ENCODE data around the gene HIC1. TPM values are rescaled to one million over a fixed set of nuclear protein-coding genes. Genes with fewer than 3 reads are reported as not detected.

Gene HIC1
- total and polyA plus RNA-seq, 2 of the 4 experiments (the other 2 are of a cell fraction), result 10.4 to 23.0 TPM

- Histone ChIP-seq H3K79me1 (ENCODE audit: low read depth in 1 of 2, low read length in 2 of 2) (peaks cover 0 to 14% of the 10 kb centered on the region in 2 experiments; a peak in 2 of 4 replicates), H2BK20ac (ENCODE audit: low read depth, low read length) (no peak overlapping the region), H4K5ac (ENCODE audit: low read depth, low read length) (no peak overlapping the region), H4K20me1 (ENCODE audit: insufficient read depth, low read length) (peaks cover 15% of the 10 kb centered on the region; the same call in 1 of the 2 replicates), H3K9me1 (ENCODE audit: insufficient read depth, low read length) (no peaks in the 10 kb centered on the region), H2AFZ (replicated peaks; ENCODE audit: low read length, poor library complexity) (peak overlapping the region; percentile 67), H3K56ac (ENCODE audit: extremely low read depth, insufficient read depth, low read length) (no peak overlapping the region), H3K9ac (ENCODE audit: low read depth, low read length) (no peak overlapping the region), H4K91ac (ENCODE audit: insufficient read depth, low read depth, low read length) (no peak overlapping the region), H3K4me1 (ENCODE audit: control insufficient read depth, insufficient read depth, low read length) (peaks cover 11% of the 10 kb centered on the region), H3K27me3 (ENCODE audit: control insufficient read depth, insufficient read depth, low read length) (no peaks in the 10 kb centered on the region), H3K9me3 (ENCODE audit: control insufficient read depth, insufficient read depth, low read length) (no peaks in the 10 kb centered on the region), H3K4me2 (ENCODE audit: low read depth, low read length) (no peak overlapping the region), H3K23ac (ENCODE audit: low read depth, low read length) (0 out of 2 replicates have a peak overlapping the region, but pooled peaks have one; percentile 4), H3K18ac (ENCODE audit: low read depth, low read length) (no peak overlapping the region), H2BK120ac (ENCODE audit: low read depth, low read length) (0 out of 2 replicates have a peak overlapping the region, but pooled peaks have one; percentile 15), H3K4ac (ENCODE audit: low read depth, low read length) (no peak overlapping the region), H2AK5ac (ENCODE audit: low read depth, low read length) (peak overlapping the region; percentile 24; the same call in 1 of the 2 replicates), H2AK9ac (replicated peaks; ENCODE audit: low read depth, low read length, poor library complexity) (peak overlapping the region; percentile 70), H3K36me3 (ENCODE audit: control insufficient read depth, insufficient read depth, low read length) (no peaks in the 10 kb centered on the region), H4K8ac (ENCODE audit: low read depth in 2 of 2, low read length in 2 of 2) (no peak overlapping the region), H2BK15ac (ENCODE audit: low read depth, low read length) (no peak overlapping the region), H3K4me3 (ENCODE audit: insufficient read depth, low read depth, low read length) (no peak overlapping the region), H3K14ac (replicated peaks; ENCODE audit: low read depth, low read length) (no peak overlapping the region), H2BK5ac (ENCODE audit: low read depth, low read length, poor library complexity, severe bottlenecking) (no peak overlapping the region), H3K27ac (ENCODE audit: insufficient read depth, low read length) (no peak overlapping the region)
- CTCF ChIA-PET, result no interaction called here
- no TSS peak for BruUV-seq (replicated peaks)
- 27% methylated on average over 20 of the region's 81 CpGs; no CpG with 5 or more reads in 1 of the 2 experiments for WGBS, 2 experiments (ENCODE audit: extremely low coverage in 2 of 2, insufficient read length in 1 of 2)
- DNase-seq (peak; percentile 65), ATAC-seq (ENCODE audit: low read depth) (no peak)
- intact Hi-C loops (cut with micrococcal nuclease), result loop anchor here (5.0 kb wide), 2 partner anchors 286 to 301 kb away; partner anchors contain the start of genes SGSM2 and TSR1
- in situ Hi-C loops (cut with MboI; ENCODE audit: low sequenced_read_pairs), result no loop called here
- dilution Hi-C loops (cut with HindIII; ENCODE audit: low sequenced_read_pairs, unreplicated experiment), result no loop called here
- TF ChIP-seq POLR2A (IDR thresholded peaks at IDR 0.05; ENCODE audit: low read depth, low read length), result peak; percentile 96
- no peak for TF ChIP-seq CEBPB (IDR thresholded peaks at IDR 0.05; ENCODE audit: low read depth, low read length)
- TF ChIP-seq BHLHE40 (IDR thresholded peaks at IDR 0.05; ENCODE audit: low read depth, low read length), result peak; percentile 79; the same call in 1 of the 2 replicates
- POLR2A ChIA-PET (ENCODE audit: unreplicated experiment), result interaction anchor here (1.0 kb wide), 1 partner anchor 18 kb away, joined by 6 read pairs; no protein-coding TSS in a partner anchor
Measured at GRCh38 chr17:2051061-2051932, 3.6 kb upstream of the HIC1 start.
